GM23338 (cell line): ENCODE measurements around the gene KRTAP24-1.

Source experiments
- CREB1 ChIP-seq: fragments of 250-450 bp; sonication (Bioruptor Pico); IDR thresholded peaks from 2 replicates; pipeline ENCODE4 v1.5.0; 2020; ENCODE audit warnings: low read depth, mild to moderate bottlenecking, moderate library complexity
- CTCF ChIP-seq, 2 experiments: fragments of 200-600 bp in 1 of 2; sonication (generic) in 1 of 2; conservative IDR thresholded peaks; 2 replicates each; pipeline versions ENCODE4 v1.5.1 to v1.6.1; 2016 to 2017; ENCODE audit warnings: antibody characterized with exemption in 2 of 2, low read depth in 2 of 2, mild to moderate bottlenecking in 2 of 2, moderate library complexity in 1 of 2
- EZH2 ChIP-seq: fragments of 200-600 bp; sonication (generic); IDR thresholded peaks from one replicate; pipeline ENCODE4 v1.8.0; 2017; ENCODE audit warnings: antibody characterized with exemption, mild to moderate bottlenecking, low read depth; ENCODE audit not compliant: unreplicated experiment
- POLR2AphosphoS5 ChIP-seq: IDR thresholded peaks from 2 replicates; pipeline ENCODE4 v1.6.1; 2016; ENCODE audit warnings: antibody characterized with exemption, low read depth
- REST ChIP-seq: IDR thresholded peaks from one replicate; pipeline ENCODE4 v1.6.1; 2018; ENCODE audit warnings: antibody characterized with exemption; ENCODE audit not compliant: unreplicated experiment

- TF ChIP-seq CTCF (conservative IDR thresholded peaks at IDR 0.05; ENCODE audit: low read depth in 2 of 2) = no peak
- TF ChIP-seq CREB1 = no peak
- TF ChIP-seq EZH2 = no peak
- TF ChIP-seq POLR2AphosphoS5 = no peak
- no peak for TF ChIP-seq REST
Observed at GRCh38 chr21:30315701-30316100, 33.0 kb upstream of the KRTAP24-1 start.
